A549 (cell line): Measurements from ENCODE around the gene SIAE. TPM values are rescaled to one million over a fixed set of nuclear protein-coding genes. Genes with fewer than 3 reads are reported as not detected.

Experiments
- ATAC-seq, 2 experiments: fragments of 200-7000 bp in 1 of 2; fragments of >200 bp in 1 of 2; cut with Nextera tagmentation in 1 of 2; cut with Tn5 transposase in 1 of 2; 3 replicates each; pipeline versions ENCODE4 v1.8.0 to v1.9.1; 2018 to 2020; ENCODE audit warnings: mild to moderate bottlenecking in 1 of 2, moderate library complexity in 1 of 2
- CTCF ChIA-PET: fragments of 300-600 bp; sonication (Branson Sonifier 250); formaldehyde crosslinking; extraction: SDS; loops from one replicate; lab custom pipeline; 2021; ENCODE audit warnings: antibody characterized with exemption, inconsistent platforms; lab: Yijun Ruan, JAX
- POLR2A ChIA-PET: fragments of 350-600 bp; formaldehyde crosslinking; extraction: SDS; loops from one replicate; lab custom pipeline; 2021; ENCODE audit warnings: antibody characterized with exemption, inconsistent platforms; lab: Yijun Ruan, JAX
- DNase-seq, 2 experiments: peaks; one replicate each; pipeline versions ENCODE4 v3.0.0 to v3.0.0-alpha.2; 2011 to 2016; ENCODE audit warnings: low read depth in 1 of 2, low spot score in 1 of 2
- FAIRE-seq: peaks from 2 replicates; lab custom pipeline; 2011; peaks lifted over from hg19 to GRCh38; lab: Jason Lieb, UNC
- H3K27ac ChIP-seq, 2 experiments: fragments of >200 bp; sonication (Bioruptor Twin); formaldehyde crosslinking; 3 replicates each; pipeline ENCODE4 v1.5.1; 2016 to 2017
- H3K4me1 ChIP-seq: fragments of >200 bp; sonication (Bioruptor Twin); formaldehyde crosslinking; 3 replicates; pipeline ENCODE4 v1.6.1; 2016
- H3K4me2 ChIP-seq: fragments of >200 bp; sonication (Bioruptor Twin); formaldehyde crosslinking; 3 replicates; pipeline ENCODE4 v1.6.1; 2016
- H3K4me3 ChIP-seq: fragments of >200 bp; sonication (Bioruptor Twin); formaldehyde crosslinking; 3 replicates; pipeline ENCODE4 v1.5.1; 2016
- H3K9me3 ChIP-seq: fragments of >200 bp; sonication (Bioruptor Twin); formaldehyde crosslinking; 3 replicates; pipeline ENCODE4 v1.6.1; 2016
- BCL3 ChIP-seq: fragments of >200 bp; sonication (Bioruptor Twin); formaldehyde crosslinking; IDR thresholded peaks from 3 replicates; pipeline ENCODE4 v1.6.1; 2016
- BHLHE40 ChIP-seq: IDR thresholded peaks from 2 replicates; pipeline ENCODE4 v1.6.1; 2012; ENCODE audit warnings: low read depth, low read length, inconsistent platforms
- CBX2 ChIP-seq: fragments of 200-600 bp; sonication (generic); IDR thresholded peaks from 2 replicates; pipeline ENCODE4 v1.6.1; 2016; ENCODE audit warnings: low read depth, mild to moderate bottlenecking, borderline replicate concordance
- CBX8 ChIP-seq: fragments of 200-600 bp; sonication (generic); IDR thresholded peaks from 2 replicates; pipeline ENCODE4 v1.6.1; 2016
- CEBPB ChIP-seq, 2 experiments: fragments of >200 bp in 1 of 2; sonication (Bioruptor Twin) in 1 of 2; formaldehyde crosslinking in 1 of 2; IDR thresholded peaks; 2 replicates each; pipeline ENCODE4 v1.6.1; 2012 to 2016
- CHD4 ChIP-seq: fragments of 200-600 bp; sonication (generic); IDR thresholded peaks from 2 replicates; pipeline ENCODE4 v1.6.1; 2016; ENCODE audit warnings: antibody characterized with exemption, mild to moderate bottlenecking, borderline replicate concordance
- EHMT2 ChIP-seq: fragments of 200-600 bp; sonication (generic); IDR thresholded peaks from 2 replicates; pipeline ENCODE4 v1.6.1; 2016; ENCODE audit warnings: antibody characterized with exemption, low read depth, mild to moderate bottlenecking, moderate library complexity
- ESRRA ChIP-seq: fragments of 150-350 bp; IDR thresholded peaks from 2 replicates; pipeline ENCODE4 v1.6.1; 2014; ENCODE audit warnings: mild to moderate bottlenecking, low read length, borderline replicate concordance
- FOSB ChIP-seq: fragments of 250-450 bp; sonication (Bioruptor Pico); IDR thresholded peaks from 2 replicates; pipeline ENCODE4 v1.5.0; 2020; ENCODE audit warnings: mild to moderate bottlenecking, moderate library complexity
- JUN ChIP-seq, 2 experiments: fragments of >200 bp; sonication (Bioruptor Twin); formaldehyde crosslinking; IDR thresholded peaks; 2 replicates in 1 of 2; 3 replicates in 1 of 2; pipeline ENCODE4 v1.6.1; 2016 to 2017
- MAZ ChIP-seq: fragments of 150-350 bp; IDR thresholded peaks from 2 replicates; pipeline ENCODE4 v1.6.1; 2014; ENCODE audit warnings: antibody characterized with exemption, low read depth, low read length, borderline replicate concordance
- NFE2L2 ChIP-seq: fragments of 150-350 bp; conservative IDR thresholded peaks from 2 replicates; pipeline ENCODE4 v1.6.1; 2014; ENCODE audit warnings: low read length
- PHF8 ChIP-seq: fragments of 200-600 bp; sonication (generic); IDR thresholded peaks from 2 replicates; pipeline ENCODE4 v1.6.1; 2016; ENCODE audit warnings: low read depth, mild to moderate bottlenecking, antibody characterized with exemption, moderate library complexity, borderline replicate concordance
- RARB ChIP-seq: fragments of 250-450 bp; sonication (Bioruptor Pico); IDR thresholded peaks from 2 replicates; pipeline ENCODE4 v1.8.0; 2021; ENCODE audit warnings: mild to moderate bottlenecking, moderate library complexity
- TFCP2L1 ChIP-seq: fragments of 250-450 bp; sonication (Bioruptor Pico); IDR thresholded peaks from 2 replicates; pipeline ENCODE4 v1.5.0; 2021; ENCODE audit warnings: mild to moderate bottlenecking
- TP53 ChIP-seq: fragments of 250-450 bp; sonication (Bioruptor Pico); IDR thresholded peaks from 2 replicates; pipeline ENCODE4 v1.5.0; 2021; ENCODE audit warnings: mild to moderate bottlenecking, moderate library complexity
- ZC3H11A ChIP-seq: fragments of 450-650 bp; IDR thresholded peaks from 2 replicates; pipeline ENCODE4 v1.6.1; 2014; ENCODE audit warnings: antibody characterized with exemption, mild to moderate bottlenecking
- WGBS: methylation state at CpG from one replicate; pipeline ENCODE4 v1.1.6; 2017; ENCODE audit errors: missing lambda C conversion rate; 5-methylcytosine and 5-hydroxymethylcytosine counted together
- polyA plus RNA-seq, 4 experiments: library from polyadenylated mRNA; depleted of rRNA in 3 of 4; stranded (reverse); fragments of >200 nt; fragmentation: RNase III in 1 of 4; extraction: RNeasy Plus Mini Kit Qiagen cat#74134 plus additional on column Dnase treatment in 1 of 4; gene quantifications; 2 replicates in 3 of 4; 3 replicates in 1 of 4; pipeline ENCODE4 v1.2.3, GENCODE V29; 2011 to 2017
- TF ChIP-seq, protein P1 (sequence below): IDR thresholded peaks from 2 replicates; pipeline ENCODE4 v1.6.1; 2012; ENCODE audit warnings: low read depth, borderline replicate concordance
- TF ChIP-seq, protein P2 (sequence below): fragments of 450-650 bp; IDR thresholded peaks from 2 replicates; pipeline ENCODE4 v1.6.1; 2014; ENCODE audit warnings: antibody characterized with exemption

Gene SIAE
- polyA plus RNA-seq, 2 of the 4 experiments (the other 2 are of a cell fraction), result 10.3 to 23.2 TPM

DNA sequence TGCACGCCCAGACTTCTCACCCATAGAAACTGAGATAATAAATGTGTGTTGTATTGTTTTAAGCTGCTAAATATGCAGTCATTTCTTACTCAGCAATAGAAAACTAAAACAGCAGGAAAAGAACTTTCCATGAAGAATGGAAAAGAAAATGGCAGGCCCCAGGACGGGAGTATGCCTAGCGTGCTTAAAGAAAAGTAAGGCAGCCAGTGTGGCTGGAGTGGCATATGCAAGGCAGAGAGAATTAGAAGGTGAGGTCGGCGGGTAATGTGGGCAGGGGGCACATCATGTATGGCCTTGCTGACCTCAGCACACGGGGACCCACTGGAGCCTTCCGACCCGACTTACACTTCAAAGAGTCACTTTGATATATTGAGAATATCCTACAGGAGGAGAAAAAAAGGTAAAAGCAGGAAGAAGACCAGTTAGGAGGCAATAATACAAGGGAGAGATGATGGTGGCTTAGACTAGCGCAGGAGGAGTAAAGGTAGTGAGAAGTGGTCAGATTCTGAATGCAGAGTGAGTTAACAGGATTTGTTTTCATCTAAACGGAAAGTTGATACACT is 30.4 kb downstream of the SIAE start:
- no peak overlapping the region for H3K27ac ChIP-seq
- TF ChIP-seq ESRRA (no peak), CEBPB (IDR thresholded peaks at IDR 0.05) (no peak), CBX2 (no peak), BHLHE40 (no peak), JUN (IDR thresholded peaks at IDR 0.05) (no peak), CBX8 (no peak), PHF8 (no peak), MAZ (no peak), RARB (CRISPR knock-in tag) (no peak), TFCP2L1 (CRISPR knock-in tag) (no peak), EHMT2 (no peak)
- TF ChIP-seq, protein P1, sequence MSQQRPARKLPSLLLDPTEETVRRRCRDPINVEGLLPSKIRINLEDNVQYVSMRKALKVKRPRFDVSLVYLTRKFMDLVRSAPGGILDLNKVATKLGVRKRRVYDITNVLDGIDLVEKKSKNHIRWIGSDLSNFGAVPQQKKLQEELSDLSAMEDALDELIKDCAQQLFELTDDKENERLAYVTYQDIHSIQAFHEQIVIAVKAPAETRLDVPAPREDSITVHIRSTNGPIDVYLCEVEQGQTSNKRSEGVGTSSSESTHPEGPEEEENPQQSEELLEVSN, result no peak
- TF ChIP-seq, protein P2, sequence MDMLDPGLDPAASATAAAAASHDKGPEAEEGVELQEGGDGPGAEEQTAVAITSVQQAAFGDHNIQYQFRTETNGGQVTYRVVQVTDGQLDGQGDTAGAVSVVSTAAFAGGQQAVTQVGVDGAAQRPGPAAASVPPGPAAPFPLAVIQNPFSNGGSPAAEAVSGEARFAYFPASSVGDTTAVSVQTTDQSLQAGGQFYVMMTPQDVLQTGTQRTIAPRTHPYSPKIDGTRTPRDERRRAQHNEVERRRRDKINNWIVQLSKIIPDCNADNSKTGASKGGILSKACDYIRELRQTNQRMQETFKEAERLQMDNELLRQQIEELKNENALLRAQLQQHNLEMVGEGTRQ, result no peak
- TF ChIP-seq, all 56 proteins: peak for 0
- Histone ChIP-seq H3K4me3 (no peak overlapping the region), H3K4me1 (no peaks in the 10 kb centered on the region), H3K4me2 (no peak overlapping the region), H3K9me3 (no peaks in the 10 kb centered on the region)
- DNase-seq, result no peak
- no peak for ATAC-seq
- POLR2A ChIA-PET, result interaction anchor here (0.6 kb wide), 1 partner anchor 16 kb away, joined by 7 read pairs; no protein-coding TSS in a partner anchor
- FAIRE-seq, result no peak
- CTCF ChIA-PET, result interaction anchor here (1.3 to 4.9 kb wide), 5 partner anchors 11 to 223 kb away, joined by 4 to 32 read pairs (median 6); partner anchors contain the start of gene TBRG1
- WGBS, result 87% methylated on average over 10 of the region's 10 CpGs

- CTCF ChIA-PET, result interaction anchor here (1.2 to 4.9 kb wide), 5 partner anchors 11 to 224 kb away, joined by 3 to 32 read pairs (median 4); partner anchors contain the start of gene TBRG1
- ATAC-seq, result no peak
- H3K4me3 ChIP-seq, result no peak overlapping the region
- DNase-seq, result no peak
- no peak overlapping the region for H3K4me2 ChIP-seq
- no peak for FAIRE-seq
- POLR2A ChIA-PET, result no interaction called here
- WGBS, result 89% methylated on average over 2 of the region's 3 CpGs
- TF ChIP-seq CHD4, result no peak
- TF ChIP-seq NFE2L2, result no peak
- TF ChIP-seq TP53 (CRISPR knock-in tag), result no peak
- no peak for TF ChIP-seq PHF8
- no peak for TF ChIP-seq FOSB (CRISPR knock-in tag)
- no peak for TF ChIP-seq BHLHE40
- TF ChIP-seq BCL3, result no peak
- H3K27ac ChIP-seq, result no peak overlapping the region
- no peaks in the 10 kb centered on the region for H3K9me3 ChIP-seq
- no peaks in the 10 kb centered on the region for H3K4me1 ChIP-seq
Measured at GRCh38 chr11:124642628-124643027, 30.9 kb downstream of the SIAE start.

GRCh38 chr11:124640666-124641065 is 32.9 kb downstream of the SIAE start:
- no peak for DNase-seq
- CTCF ChIA-PET, result interaction anchor here (0.9 to 1.6 kb wide), 3 partner anchors 29 to 237 kb away, joined by 3 to 5 read pairs (median 3); no protein-coding TSS in a partner anchor
- no peak for TF ChIP-seq CBX2
- no peak for TF ChIP-seq ZC3H11A
- TF ChIP-seq RARB (CRISPR knock-in tag), result no peak
- H3K4me3 ChIP-seq, result no peak overlapping the region
- no peaks in the 10 kb centered on the region for H3K4me1 ChIP-seq
- H3K27ac ChIP-seq, result no peak overlapping the region
- H3K4me2 ChIP-seq, result no peak overlapping the region
- WGBS, result 87% methylated on average over 5 of the region's 5 CpGs
- POLR2A ChIA-PET, result no interaction called here
- FAIRE-seq, result no peak
- H3K9me3 ChIP-seq, result no peaks in the 10 kb centered on the region
- ATAC-seq, result no peak
